Thyroid gland (tissue), 4 donors: ENCODE measurements around the gene ADIG.

Experiments
- POLR2A ChIP-seq, 2 donors: fragments of 450-650 bp; IDR thresholded peaks; one replicate each; pipeline ENCODE4 v1.6.1; 2017; ENCODE audit warnings: antibody characterized with exemption in 2 of 2, mild to moderate bottlenecking in 2 of 2, moderate library complexity in 1 of 2
- TF ChIP-seq, protein P1 (sequence below), 6 experiments: fragments of 200-600 bp in 3 of 6; fragments of 450-650 bp in 3 of 6; sonication (generic) in 3 of 6; IDR thresholded peaks; one replicate each; pipeline ENCODE4 v1.5.1; 2016 to 2019; ENCODE audit warnings: antibody characterized with exemption in 6 of 6, mild to moderate bottlenecking in 2 of 6, inconsistent platforms in 1 of 6, moderate library complexity in 1 of 6

DNA sequence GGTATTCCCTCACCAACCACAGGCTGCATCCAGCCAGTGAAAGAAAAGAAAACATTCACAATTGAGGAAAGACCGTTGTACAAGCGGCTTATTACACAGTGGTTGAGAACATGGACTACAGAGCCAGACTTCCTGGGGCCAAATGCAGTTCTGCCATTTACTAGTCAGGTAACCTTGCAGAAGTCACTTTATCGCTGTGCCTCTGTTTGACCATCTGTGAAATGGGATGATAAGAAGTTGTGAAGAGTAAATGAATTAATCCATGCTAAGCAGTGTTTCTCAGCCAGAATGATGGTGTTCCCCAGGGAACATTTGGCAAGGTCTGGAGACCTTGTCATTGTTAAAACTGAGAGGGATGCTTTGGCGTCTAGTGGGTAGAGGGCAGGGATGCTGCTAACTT lies 35.5 kb downstream of the ADIG start:
- TF ChIP-seq, protein P1, sequence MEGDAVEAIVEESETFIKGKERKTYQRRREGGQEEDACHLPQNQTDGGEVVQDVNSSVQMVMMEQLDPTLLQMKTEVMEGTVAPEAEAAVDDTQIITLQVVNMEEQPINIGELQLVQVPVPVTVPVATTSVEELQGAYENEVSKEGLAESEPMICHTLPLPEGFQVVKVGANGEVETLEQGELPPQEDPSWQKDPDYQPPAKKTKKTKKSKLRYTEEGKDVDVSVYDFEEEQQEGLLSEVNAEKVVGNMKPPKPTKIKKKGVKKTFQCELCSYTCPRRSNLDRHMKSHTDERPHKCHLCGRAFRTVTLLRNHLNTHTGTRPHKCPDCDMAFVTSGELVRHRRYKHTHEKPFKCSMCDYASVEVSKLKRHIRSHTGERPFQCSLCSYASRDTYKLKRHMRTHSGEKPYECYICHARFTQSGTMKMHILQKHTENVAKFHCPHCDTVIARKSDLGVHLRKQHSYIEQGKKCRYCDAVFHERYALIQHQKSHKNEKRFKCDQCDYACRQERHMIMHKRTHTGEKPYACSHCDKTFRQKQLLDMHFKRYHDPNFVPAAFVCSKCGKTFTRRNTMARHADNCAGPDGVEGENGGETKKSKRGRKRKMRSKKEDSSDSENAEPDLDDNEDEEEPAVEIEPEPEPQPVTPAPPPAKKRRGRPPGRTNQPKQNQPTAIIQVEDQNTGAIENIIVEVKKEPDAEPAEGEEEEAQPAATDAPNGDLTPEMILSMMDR (IDR thresholded peaks at IDR 0.05), result no peak
- TF ChIP-seq POLR2A (IDR thresholded peaks at IDR 0.05), result no peak
